ENCODE data around the gene LENG8.

GRCh38 chr19:54492568-54492967, 43.6 kb downstream of the LENG8 start:
- TF ChIP-seq POLR2A (IDR thresholded peaks at IDR 0.05) (no peak), CTCF (IDR thresholded peaks at IDR 0.05 in 4 of 5, conservative IDR thresholded peaks at IDR 0.05 in 1 of 5) (no peak)

All from gastrocnemius medialis (tissue), 4 donors.